GM20431 (cell line): ENCODE measurements around the gene TMEM151B.

ENCODE experiments used
- in situ Hi-C: fragments of 300-500 bp; cut with MseI, MboI; formaldehyde crosslinking; loops from one replicate; pipeline ENCODE4 v1.15.0; 2020; ENCODE audit warnings: low sequenced_read_pairs; ENCODE audit not compliant: unreplicated experiment

TMEM151B gene

DNA sequence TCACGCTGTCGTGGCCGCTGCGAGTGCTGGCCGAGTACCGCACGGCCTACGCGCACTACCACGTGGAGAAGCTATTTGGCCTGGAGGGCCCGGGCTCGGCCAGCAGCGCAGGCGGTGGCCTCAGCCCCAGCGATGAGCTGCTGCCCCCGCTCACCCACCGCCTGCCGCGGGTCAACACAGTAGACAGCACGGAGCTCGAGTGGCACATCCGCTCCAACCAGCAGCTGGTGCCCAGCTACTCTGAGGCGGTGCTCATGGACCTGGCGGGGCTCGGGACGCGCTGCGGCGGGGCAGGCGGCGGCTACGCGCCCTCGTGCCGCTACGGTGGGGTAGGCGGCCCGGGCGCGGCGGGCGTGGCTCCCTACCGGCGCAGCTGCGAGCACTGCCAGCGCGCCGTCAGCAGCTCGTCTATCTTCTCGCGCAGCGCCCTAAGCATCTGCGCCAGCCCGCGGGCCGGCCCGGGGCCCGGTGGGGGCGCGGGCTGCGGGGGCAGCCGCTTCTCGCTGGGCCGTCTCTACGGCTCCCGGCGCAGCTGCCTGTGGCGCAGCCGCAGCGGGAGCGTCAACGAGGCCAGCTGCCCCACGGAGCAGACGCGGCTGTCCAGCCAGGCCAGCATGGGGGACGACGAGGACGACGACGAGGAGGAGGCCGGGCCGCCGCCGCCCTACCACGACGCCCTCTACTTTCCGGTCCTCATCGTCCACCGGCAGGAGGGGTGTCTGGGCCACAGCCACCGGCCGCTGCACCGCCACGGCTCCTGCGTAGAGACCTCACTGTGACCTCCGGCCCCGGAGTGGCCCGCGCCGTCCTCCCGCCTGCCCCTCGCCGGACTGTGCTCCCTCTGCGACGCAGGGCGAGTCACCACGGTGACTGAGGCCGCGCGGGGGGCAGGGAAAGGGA, 5.7 kb downstream of the TMEM151B start:
- in situ Hi-C loops: loop anchor here (10.0 kb wide), 1 partner anchor 59 kb away; no protein-coding TSS in a partner anchor

DNA sequence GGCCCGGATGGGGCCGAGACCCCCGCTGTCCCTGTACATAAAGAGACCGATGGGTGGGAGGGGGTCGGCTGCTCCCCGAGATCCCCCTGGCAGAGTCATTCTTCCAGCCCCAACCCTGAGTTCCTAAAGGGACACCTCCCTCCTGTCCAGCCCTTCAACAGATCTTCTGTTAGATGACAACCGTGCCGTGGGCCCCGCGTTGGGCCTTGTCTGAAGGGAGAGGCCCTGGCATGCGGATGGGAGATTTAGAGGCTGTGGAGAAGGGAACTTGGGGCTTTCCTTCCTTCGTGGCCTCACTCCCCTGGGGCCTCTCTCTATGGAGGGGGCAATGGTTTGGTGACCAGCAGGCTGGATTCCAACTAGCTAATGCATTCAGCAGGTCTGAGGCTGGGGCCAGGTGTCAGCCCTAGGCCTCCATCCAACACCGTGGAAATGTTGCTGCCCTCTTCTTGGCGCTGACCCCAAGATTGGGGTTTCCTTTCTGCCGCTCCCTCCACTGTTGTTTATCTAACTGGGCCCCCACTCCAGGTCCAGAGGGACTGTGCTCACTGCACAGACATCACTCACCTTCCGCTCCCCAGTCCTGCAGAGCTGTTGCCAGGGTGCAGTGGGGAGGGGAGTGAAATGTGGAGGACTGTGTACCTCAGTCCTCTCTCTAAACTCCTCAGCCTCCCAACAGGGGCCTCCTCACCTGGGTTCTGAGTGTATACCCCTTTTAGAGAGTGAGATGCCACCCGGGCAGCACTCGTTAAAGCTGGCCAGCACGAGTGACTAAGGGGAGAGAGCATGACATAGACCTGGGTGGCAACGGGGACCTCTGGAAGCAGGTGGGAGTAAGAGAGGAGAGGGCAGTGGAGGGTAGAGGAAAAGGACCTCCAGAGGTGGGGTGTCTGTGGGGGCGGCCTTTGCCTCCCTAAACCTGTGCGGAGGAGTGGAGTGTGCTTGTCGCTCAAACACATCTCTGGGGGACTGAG, 6.7 kb downstream of the TMEM151B start:
- in situ Hi-C loops: loop anchor here (10.0 kb wide), 1 partner anchor 58 kb away; no protein-coding TSS in a partner anchor

DNA sequence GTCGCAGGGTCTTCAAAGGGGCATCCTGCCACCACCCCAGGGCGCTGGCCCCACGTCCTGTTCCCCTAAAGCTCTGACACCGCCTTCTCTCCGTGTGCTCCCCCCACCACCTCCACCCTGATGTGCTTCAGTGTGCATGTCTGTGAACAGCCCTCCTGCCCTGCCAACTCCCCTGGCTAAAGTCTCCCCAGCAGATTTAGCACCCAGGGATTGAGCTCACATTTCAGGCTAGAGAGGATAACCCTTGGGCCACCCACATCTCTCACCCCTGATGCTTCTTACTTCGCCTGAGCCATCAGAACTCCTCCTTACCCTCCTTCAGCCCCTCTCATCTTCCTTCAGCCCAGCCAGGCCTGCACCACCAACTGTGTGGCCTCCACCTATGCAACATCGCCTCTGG, 7.5 kb downstream of the TMEM151B start:
- in situ Hi-C loops: loop anchor here (10.0 kb wide), 1 partner anchor 57 kb away; no protein-coding TSS in a partner anchor

GRCh38 chr6:44278315-44278714, 8.1 kb downstream of the TMEM151B start:
- in situ Hi-C loops: loop anchor here (10.0 kb wide), 1 partner anchor 56 kb away; no protein-coding TSS in a partner anchor

DNA sequence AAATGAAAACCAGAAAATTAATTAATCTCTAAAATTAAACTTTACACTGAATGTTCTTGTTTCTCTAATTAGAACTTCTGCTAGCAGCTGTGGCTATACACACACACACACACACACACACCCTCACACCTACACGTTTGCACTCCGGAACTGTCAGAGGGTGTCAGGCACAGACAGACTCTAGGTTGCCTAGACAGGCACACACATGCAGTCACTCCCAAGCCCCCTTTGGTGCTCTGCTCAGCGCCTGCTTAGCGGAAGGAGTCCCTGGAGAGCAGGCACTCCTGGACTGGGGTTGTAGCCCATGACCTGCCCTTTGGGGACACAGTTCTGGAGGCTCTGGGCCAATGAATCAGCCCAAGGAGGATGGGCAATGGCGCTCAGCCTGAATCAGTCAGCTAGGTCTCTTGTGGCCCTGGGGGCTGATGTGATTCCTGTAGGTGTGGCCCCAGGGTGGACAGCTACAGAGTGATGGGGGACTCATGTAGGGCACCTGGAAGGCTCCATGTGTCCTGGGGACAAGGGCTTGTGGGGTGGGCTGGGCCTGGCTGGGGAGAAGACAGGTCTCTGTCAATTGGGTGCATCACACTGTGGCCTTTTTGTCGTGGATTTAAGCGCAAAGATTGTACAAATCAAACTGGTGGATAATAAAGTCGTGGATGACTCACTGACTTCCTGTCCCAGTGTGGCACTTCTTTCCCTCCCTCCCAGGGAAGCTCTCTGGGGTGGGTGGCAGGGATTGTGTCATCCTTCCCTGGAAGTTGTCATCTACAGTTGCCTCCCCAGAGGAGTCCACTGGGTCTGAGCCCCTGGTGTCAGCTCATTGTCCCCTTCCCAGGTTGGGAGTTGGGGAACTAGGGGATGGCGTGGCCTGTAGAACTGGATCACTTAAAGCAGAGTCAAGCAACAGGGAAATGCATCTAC, 8.8 kb downstream of the TMEM151B start:
- in situ Hi-C loops: loop anchor here (10.0 kb wide), 1 partner anchor 56 kb away; no protein-coding TSS in a partner anchor

DNA sequence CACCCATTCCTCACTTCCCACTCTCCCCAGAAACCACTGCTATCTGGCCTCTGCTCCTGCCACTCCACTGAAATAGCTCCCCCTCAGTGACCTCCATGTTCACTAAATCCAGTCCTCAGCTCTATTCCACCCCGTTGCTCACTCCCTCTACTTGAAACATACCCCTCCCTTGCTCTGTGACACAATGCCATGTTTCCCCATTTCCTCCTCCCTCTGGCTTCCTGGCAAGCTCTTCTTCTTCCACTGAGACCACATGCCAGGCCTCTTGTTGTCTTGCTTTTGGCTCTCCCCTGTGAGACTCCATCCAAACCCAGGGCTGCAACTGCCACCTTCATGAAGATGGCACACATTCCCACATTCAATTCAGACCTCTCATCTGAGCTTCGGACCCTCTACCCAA, 13.9 kb downstream of the TMEM151B start:
- in situ Hi-C loops: no loop called here

GRCh38 chr6:44284867-44285266, 14.6 kb downstream of the TMEM151B start:
- in situ Hi-C loops: no loop called here

GRCh38 chr6:44285552-44286284, 15.5 kb downstream of the TMEM151B start:
- in situ Hi-C loops: no loop called here

- in situ Hi-C loops: no loop called here
Measured at GRCh38 chr6:44286285-44286565, 16.0 kb downstream of the TMEM151B start.

- in situ Hi-C loops: no loop called here
Measured at GRCh38 chr6:44286747-44287146, 16.5 kb downstream of the TMEM151B start.

GRCh38 chr6:44289726-44290260, 19.5 kb downstream of the TMEM151B start:
- in situ Hi-C loops: no loop called here

DNA sequence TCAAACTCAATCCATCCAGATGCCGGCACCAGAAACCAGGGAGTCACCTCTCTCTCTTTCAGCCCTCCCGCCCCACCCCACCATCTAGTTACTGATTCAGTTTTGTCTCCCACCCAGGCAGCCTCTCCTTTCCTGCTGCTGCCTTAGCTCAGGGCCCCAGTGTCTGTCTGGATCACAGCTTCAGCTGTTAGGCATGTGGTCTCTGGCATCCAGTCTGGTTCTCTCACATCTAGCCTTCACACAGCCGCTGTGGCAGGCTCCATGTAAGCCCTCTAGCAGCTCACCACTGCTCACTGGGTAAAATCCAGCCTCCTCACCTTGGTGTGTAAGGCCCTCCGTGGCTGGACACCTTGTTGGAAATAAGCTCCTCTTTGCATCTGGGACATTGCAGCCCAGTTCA, 21.6 kb downstream of the TMEM151B start:
- in situ Hi-C loops: no loop called here

- in situ Hi-C loops: no loop called here
Measured at GRCh38 chr6:44292661-44293365, 22.6 kb downstream of the TMEM151B start.

GRCh38 chr6:44294832-44295791, 24.9 kb downstream of the TMEM151B start:
- in situ Hi-C loops: no loop called here

DNA sequence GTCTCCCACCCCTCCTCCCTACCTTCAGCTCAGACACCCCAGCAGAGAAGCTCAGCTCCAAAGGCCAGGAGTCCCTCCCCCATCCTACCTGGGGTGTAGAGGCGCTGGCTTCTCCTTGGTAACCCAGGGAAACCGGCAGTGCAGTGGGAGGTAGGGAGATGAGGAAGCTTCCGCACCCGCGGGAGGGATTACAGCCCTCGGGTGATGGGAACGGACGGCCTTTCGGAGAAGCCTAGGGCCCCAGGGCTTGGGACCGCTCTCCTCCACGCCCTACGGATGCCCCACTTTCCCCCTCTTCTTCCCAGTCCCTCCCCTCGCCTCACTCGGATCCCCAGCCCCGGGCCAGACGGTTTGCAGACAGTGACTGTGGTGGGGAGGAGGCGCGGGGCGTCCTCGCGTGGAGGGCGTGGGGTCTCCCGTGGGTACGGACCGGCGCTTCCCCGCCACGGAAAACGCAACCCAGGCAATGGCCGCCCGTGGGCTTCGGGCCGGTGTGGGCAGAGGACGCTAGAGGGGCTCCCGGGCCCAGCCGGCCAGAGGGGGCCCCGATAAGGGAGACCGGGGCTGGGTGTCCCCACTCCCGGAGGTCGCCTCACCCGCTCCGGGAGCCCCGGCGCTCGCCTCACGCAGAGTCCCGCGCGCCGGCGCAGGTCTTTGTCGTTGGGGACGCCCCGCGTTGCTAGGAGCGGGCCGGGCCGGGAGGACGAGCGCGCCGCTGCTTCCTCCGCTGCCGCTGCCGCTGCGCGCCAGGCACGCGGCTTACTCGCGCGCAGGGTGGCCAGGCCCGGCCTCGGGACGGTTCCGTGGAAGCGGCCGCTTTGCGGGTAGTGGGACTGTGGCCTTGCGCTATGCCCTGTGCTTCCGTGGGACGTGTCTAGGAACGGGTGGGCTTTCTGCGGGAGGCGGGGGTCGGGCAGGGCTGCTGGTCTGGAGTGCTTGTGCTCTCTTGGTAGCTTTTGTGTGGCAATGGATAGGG, 27.1 kb downstream of the TMEM151B start:
- in situ Hi-C loops: no loop called here
